ENCODE measurements around the gene FMNL2. TPM values are rescaled to one million over a fixed set of nuclear protein-coding genes. Genes with fewer than 3 reads are reported as not detected.

The FMNL2 gene
- total RNA-seq, 1 donor = 24.2 TPM

GRCh38 chr2:152391318-152391717 is 56.3 kb downstream of the FMNL2 start:
- H3K9me3 ChIP-seq (ENCODE audit: low read depth, low read length) = no peaks in the 10 kb centered on the region
- TF ChIP-seq CTCF (IDR thresholded peaks at IDR 0.05; ENCODE audit: extremely low read depth, low read depth, low read length) = no peak
- no peak overlapping the region for H3K4me2 ChIP-seq (ENCODE audit: insufficient read depth, low read length)
- no peaks in the 10 kb centered on the region for H3K36me3 ChIP-seq (ENCODE audit: insufficient read depth, low read length)
- no peak overlapping the region for H2AFZ ChIP-seq (ENCODE audit: low read length)
- no peak for DNase-seq (ENCODE audit: insufficient read length, low spot score, missing footprints)
- peaks cover 36% of the 10 kb centered on the region for H3K79me2 ChIP-seq (ENCODE audit: insufficient read depth, low read length)
- H4K20me1 ChIP-seq (ENCODE audit: insufficient read depth, low read length) = no peaks in the 10 kb centered on the region
- peaks cover 12% of the 10 kb centered on the region for H3K4me1 ChIP-seq (ENCODE audit: insufficient read depth, low read length)
- no peak overlapping the region for H3K27ac ChIP-seq (ENCODE audit: low read depth, low read length)
- no peak overlapping the region for H3K4me3 ChIP-seq (ENCODE audit: insufficient read depth, low read length)
- H3K27me3 ChIP-seq (ENCODE audit: insufficient read depth, low read length) = no peaks in the 10 kb centered on the region

GRCh38 chr2:152393377-152393776 is 58.4 kb downstream of the FMNL2 start:
- TF ChIP-seq CTCF (IDR thresholded peaks at IDR 0.05; ENCODE audit: extremely low read depth, low read depth, low read length) = no peak
- H2AFZ ChIP-seq (ENCODE audit: low read length) = no peak overlapping the region
- no peak overlapping the region for H3K27ac ChIP-seq (ENCODE audit: low read depth, low read length)
- H3K4me2 ChIP-seq (ENCODE audit: insufficient read depth, low read length) = no peak overlapping the region
- H3K9me3 ChIP-seq (ENCODE audit: low read depth, low read length) = no peaks in the 10 kb centered on the region
- no peaks in the 10 kb centered on the region for H3K27me3 ChIP-seq (ENCODE audit: insufficient read depth, low read length)
- H3K4me1 ChIP-seq (ENCODE audit: insufficient read depth, low read length) = peaks cover 20% of the 10 kb centered on the region
- DNase-seq (ENCODE audit: insufficient read length, low spot score, missing footprints) = no peak
- H4K20me1 ChIP-seq (ENCODE audit: insufficient read depth, low read length) = no peaks in the 10 kb centered on the region
- H3K4me3 ChIP-seq (ENCODE audit: insufficient read depth, low read length) = no peak overlapping the region
- H3K79me2 ChIP-seq (ENCODE audit: insufficient read depth, low read length) = peaks cover 49% of the 10 kb centered on the region
- no peaks in the 10 kb centered on the region for H3K36me3 ChIP-seq (ENCODE audit: insufficient read depth, low read length)

GRCh38 chr2:152394326-152394725 is 59.4 kb downstream of the FMNL2 start:
- Histone ChIP-seq H3K27me3 (ENCODE audit: insufficient read depth, low read length) (no peaks in the 10 kb centered on the region), H3K4me1 (ENCODE audit: insufficient read depth, low read length) (peaks cover 23% of the 10 kb centered on the region), H3K36me3 (ENCODE audit: insufficient read depth, low read length) (no peaks in the 10 kb centered on the region), H4K20me1 (ENCODE audit: insufficient read depth, low read length) (no peaks in the 10 kb centered on the region), H3K79me2 (ENCODE audit: insufficient read depth, low read length) (peaks cover 53% of the 10 kb centered on the region), H3K4me3 (ENCODE audit: insufficient read depth, low read length) (no peak overlapping the region), H3K9me3 (ENCODE audit: low read depth, low read length) (no peaks in the 10 kb centered on the region), H3K27ac (ENCODE audit: low read depth, low read length) (no peak overlapping the region), H2AFZ (ENCODE audit: low read length) (no peak overlapping the region), H3K4me2 (ENCODE audit: insufficient read depth, low read length) (no peak overlapping the region)
- TF ChIP-seq CTCF (IDR thresholded peaks at IDR 0.05; ENCODE audit: extremely low read depth, low read depth, low read length) = no peak
- no peak for DNase-seq (ENCODE audit: insufficient read length, low spot score, missing footprints)

DNA sequence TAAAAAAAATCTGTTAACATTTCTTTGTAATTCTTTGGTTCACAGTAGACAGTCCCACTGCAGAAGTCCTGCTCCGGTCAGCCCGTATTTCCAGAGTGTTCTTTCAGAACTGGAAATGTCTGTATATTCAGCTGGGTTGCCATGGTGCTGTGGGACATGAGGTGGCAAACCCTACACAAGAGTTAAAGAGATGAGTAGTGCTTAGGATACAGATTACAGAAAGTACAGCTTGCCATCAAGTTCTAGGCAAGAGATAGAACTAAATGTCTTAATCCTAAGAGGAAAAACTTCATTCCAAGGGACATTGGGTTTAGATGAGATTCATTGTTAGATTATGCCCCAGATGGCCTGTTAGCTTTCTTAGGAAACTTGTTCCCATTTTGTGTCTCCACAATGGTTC is 60.1 kb downstream of the FMNL2 start:
- H3K4me2 ChIP-seq (ENCODE audit: insufficient read depth, low read length) = peak overlapping the region; percentile 82
- no peaks in the 10 kb centered on the region for H3K27me3 ChIP-seq (ENCODE audit: insufficient read depth, low read length)
- peak overlapping the region; percentile 63 for H3K27ac ChIP-seq (ENCODE audit: low read depth, low read length)
- DNase-seq (ENCODE audit: insufficient read length, low spot score, missing footprints) = peak; percentile 80
- no peak overlapping the region for H2AFZ ChIP-seq (ENCODE audit: low read length)
- peaks cover 23% of the 10 kb centered on the region for H3K4me1 ChIP-seq (ENCODE audit: insufficient read depth, low read length)
- TF ChIP-seq CTCF (IDR thresholded peaks at IDR 0.05; ENCODE audit: extremely low read depth, low read depth, low read length) = no peak
- no peak overlapping the region for H3K4me3 ChIP-seq (ENCODE audit: insufficient read depth, low read length)
- H3K9me3 ChIP-seq (ENCODE audit: low read depth, low read length) = no peaks in the 10 kb centered on the region
- H4K20me1 ChIP-seq (ENCODE audit: insufficient read depth, low read length) = no peaks in the 10 kb centered on the region
- H3K36me3 ChIP-seq (ENCODE audit: insufficient read depth, low read length) = no peaks in the 10 kb centered on the region
- H3K79me2 ChIP-seq (ENCODE audit: insufficient read depth, low read length) = peaks cover 57% of the 10 kb centered on the region

Data from osteoblast (primary cell).